GM23338 (cell line): Measurements from ENCODE around the gene FAM131A. TPM values are rescaled to one million over a fixed set of nuclear protein-coding genes. Genes with fewer than 3 reads are reported as not detected.

Experiments
- ATAC-seq: fragments of 200-7000 bp; cut with Tn5 transposase; 3 replicates; pipeline ENCODE4 v1.9.1; 2020
- DNase-seq: peaks from one replicate; pipeline ENCODE4 v3.0.0-alpha.2; 2015; ENCODE audit warnings: low spot score
- H2AFZ ChIP-seq: fragments of 200-600 bp; sonication (generic); 2 replicates; pipeline ENCODE4 v1.8.0; 2016; ENCODE audit warnings: antibody characterized with exemption, mild to moderate bottlenecking, moderate library complexity
- H3F3A ChIP-seq: fragments of 200-600 bp; sonication (generic); replicated peaks from 2 replicates; pipeline ENCODE4 v1.8.0; 2017; ENCODE audit warnings: antibody characterized with exemption, mixed run types, low read depth
- H3K27ac ChIP-seq: fragments of 200-600 bp; sonication (generic); 2 replicates; pipeline ENCODE4 v1.6.1; 2016; ENCODE audit warnings: low read depth
- H3K27me3 ChIP-seq: fragments of 200-600 bp; sonication (generic); 2 replicates; pipeline ENCODE4 v1.8.0; 2016; ENCODE audit warnings: mild to moderate bottlenecking, mixed run types, moderate library complexity; ENCODE audit not compliant: insufficient read depth
- H3K36me3 ChIP-seq: fragments of 200-600 bp; sonication (generic); 2 replicates; pipeline ENCODE4 v1.8.0; 2016; ENCODE audit warnings: mild to moderate bottlenecking; ENCODE audit not compliant: insufficient read depth
- H3K4me1 ChIP-seq: fragments of 200-600 bp; sonication (generic); 2 replicates; pipeline ENCODE4 v1.8.0; 2016; ENCODE audit warnings: mild to moderate bottlenecking, moderate library complexity; ENCODE audit not compliant: insufficient read depth
- H3K4me2 ChIP-seq: fragments of 200-600 bp; sonication (generic); 2 replicates; pipeline ENCODE4 v1.7.1; 2017; ENCODE audit warnings: mixed run types
- H3K4me3 ChIP-seq: fragments of 200-600 bp; sonication (generic); 2 replicates; pipeline ENCODE4 v1.6.1; 2016; ENCODE audit warnings: mixed run types
- H3K79me2 ChIP-seq: fragments of 200-600 bp; sonication (generic); replicated peaks from 2 replicates; pipeline ENCODE4 v1.8.0; 2017; ENCODE audit warnings: mild to moderate bottlenecking; ENCODE audit not compliant: insufficient read depth
- H3K9me2 ChIP-seq: fragments of 200-600 bp; sonication (generic); 2 replicates; pipeline ENCODE4 v1.8.0; 2017; ENCODE audit not compliant: insufficient read depth
- H4K20me1 ChIP-seq: fragments of 200-600 bp; sonication (generic); replicated peaks from 2 replicates; pipeline ENCODE4 v1.8.0; 2017; ENCODE audit warnings: mild to moderate bottlenecking; ENCODE audit not compliant: insufficient read depth
- H3K27ac Mint-ChIP-seq: 2 replicates; pipeline ENCODE4 v1.8.0; 2020; ENCODE audit warnings: inconsistent platforms, mild to moderate bottlenecking, moderate library complexity, mixed read lengths
- H3K27me3 Mint-ChIP-seq: 3 replicates; pipeline ENCODE4 v1.8.0; 2022; ENCODE audit warnings: low read depth, mild to moderate bottlenecking, moderate library complexity, mixed read lengths, inconsistent platforms; ENCODE audit not compliant: insufficient read depth, poor library complexity
- H3K36me3 Mint-ChIP-seq: 3 replicates; pipeline ENCODE4 v1.8.0; 2021; ENCODE audit warnings: low read depth, mild to moderate bottlenecking, inconsistent platforms, moderate library complexity, mixed read lengths
- H3K4me1 Mint-ChIP-seq: 3 replicates; pipeline ENCODE4 v1.8.0; 2020; ENCODE audit warnings: mild to moderate bottlenecking, inconsistent platforms, mixed read lengths
- H3K4me3 Mint-ChIP-seq: 3 replicates; pipeline ENCODE4 v1.8.0; 2021; ENCODE audit warnings: moderate library complexity, mild to moderate bottlenecking, inconsistent platforms, mixed read lengths
- H3K9me3 Mint-ChIP-seq: 3 replicates; pipeline ENCODE4 v1.8.0; 2020; ENCODE audit warnings: moderate library complexity, mild to moderate bottlenecking, inconsistent platforms, mixed read lengths
- CTCF ChIP-seq, 2 experiments: fragments of 200-600 bp in 1 of 2; sonication (generic) in 1 of 2; conservative IDR thresholded peaks; 2 replicates each; pipeline versions ENCODE4 v1.5.1 to v1.6.1; 2016 to 2017; ENCODE audit warnings: antibody characterized with exemption in 2 of 2, low read depth in 2 of 2, mild to moderate bottlenecking in 2 of 2, moderate library complexity in 1 of 2
- ETS1 ChIP-seq: IDR thresholded peaks from 2 replicates; pipeline ENCODE4 v1.6.1; 2016; ENCODE audit warnings: antibody characterized with exemption
- EZH2 ChIP-seq: fragments of 200-600 bp; sonication (generic); IDR thresholded peaks from one replicate; pipeline ENCODE4 v1.8.0; 2017; ENCODE audit warnings: antibody characterized with exemption, mild to moderate bottlenecking, low read depth; ENCODE audit not compliant: unreplicated experiment
- NANOG ChIP-seq: IDR thresholded peaks from 2 replicates; pipeline ENCODE4 v1.6.1; 2016; ENCODE audit warnings: antibody characterized with exemption, borderline replicate concordance
- STAT1 ChIP-seq: IDR thresholded peaks from one replicate; pipeline ENCODE4 v1.6.1; 2016; ENCODE audit warnings: antibody characterized with exemption; ENCODE audit not compliant: unreplicated experiment
- ZNF114 ChIP-seq: fragments of 250-450 bp; sonication (Bioruptor Pico); IDR thresholded peaks from 2 replicates; pipeline ENCODE4 v1.5.0; 2020; ENCODE audit warnings: mild to moderate bottlenecking, moderate library complexity
- polyA plus RNA-seq: library from polyadenylated mRNA; unstranded; fragments of >200 nt; fragmentation: Nextera tagmentation; extraction: Ambion mirVana; gene quantifications from 2 replicates; pipeline ENCODE4 v1.2.1, GENCODE V29; 2016
- total RNA-seq: library from RNA; depleted of rRNA; stranded (reverse); fragments of >200 nt; shearing (Covaris generic); gene quantifications from 2 replicates; pipeline ENCODE4 v1.2.3, GENCODE V29; 2014
- TF ChIP-seq, protein P1 (sequence below): fragments of 250-450 bp; sonication (Bioruptor Pico); IDR thresholded peaks from 2 replicates; pipeline ENCODE4 v1.5.0; 2020; ENCODE audit warnings: mild to moderate bottlenecking, moderate library complexity

FAM131A gene
- total and polyA plus RNA-seq, 2 experiments from 2014 or later: 6.7 to 31.8 TPM

GRCh38 chr3:184290331-184290730, 47.1 kb upstream of the FAM131A start:
- Histone ChIP-seq H3K9me2 (no peaks in the 10 kb centered on the region), H3K27me3 (no peaks in the 10 kb centered on the region), H3K36me3 (no peaks in the 10 kb centered on the region), H3F3A (no peaks in the 10 kb centered on the region), H3K4me1 (no peaks in the 10 kb centered on the region), H3K4me3 (no peak overlapping the region), H2AFZ (no peak overlapping the region), H4K20me1 (no peaks in the 10 kb centered on the region), H3K27ac (no peak overlapping the region), H3K79me2 (no peaks in the 10 kb centered on the region), H3K4me2 (no peak overlapping the region)
- Mint-ChIP-seq H3K4me3 (no peak overlapping the region), H3K27me3 (peaks cover 8% of the 10 kb centered on the region), H3K36me3 (no peaks in the 10 kb centered on the region), H3K9me3 (no peaks in the 10 kb centered on the region), H3K4me1 (0 out of 3 replicates have a peak, but pooled peaks cover 2% of the 10 kb centered on the region), H3K27ac (no peak overlapping the region)
- peak; percentile 71 for ATAC-seq
- TF ChIP-seq CTCF (conservative IDR thresholded peaks at IDR 0.05; ENCODE audit: low read depth in 2 of 2): peak; percentile 26 to 48
- TF ChIP-seq, protein P1, sequence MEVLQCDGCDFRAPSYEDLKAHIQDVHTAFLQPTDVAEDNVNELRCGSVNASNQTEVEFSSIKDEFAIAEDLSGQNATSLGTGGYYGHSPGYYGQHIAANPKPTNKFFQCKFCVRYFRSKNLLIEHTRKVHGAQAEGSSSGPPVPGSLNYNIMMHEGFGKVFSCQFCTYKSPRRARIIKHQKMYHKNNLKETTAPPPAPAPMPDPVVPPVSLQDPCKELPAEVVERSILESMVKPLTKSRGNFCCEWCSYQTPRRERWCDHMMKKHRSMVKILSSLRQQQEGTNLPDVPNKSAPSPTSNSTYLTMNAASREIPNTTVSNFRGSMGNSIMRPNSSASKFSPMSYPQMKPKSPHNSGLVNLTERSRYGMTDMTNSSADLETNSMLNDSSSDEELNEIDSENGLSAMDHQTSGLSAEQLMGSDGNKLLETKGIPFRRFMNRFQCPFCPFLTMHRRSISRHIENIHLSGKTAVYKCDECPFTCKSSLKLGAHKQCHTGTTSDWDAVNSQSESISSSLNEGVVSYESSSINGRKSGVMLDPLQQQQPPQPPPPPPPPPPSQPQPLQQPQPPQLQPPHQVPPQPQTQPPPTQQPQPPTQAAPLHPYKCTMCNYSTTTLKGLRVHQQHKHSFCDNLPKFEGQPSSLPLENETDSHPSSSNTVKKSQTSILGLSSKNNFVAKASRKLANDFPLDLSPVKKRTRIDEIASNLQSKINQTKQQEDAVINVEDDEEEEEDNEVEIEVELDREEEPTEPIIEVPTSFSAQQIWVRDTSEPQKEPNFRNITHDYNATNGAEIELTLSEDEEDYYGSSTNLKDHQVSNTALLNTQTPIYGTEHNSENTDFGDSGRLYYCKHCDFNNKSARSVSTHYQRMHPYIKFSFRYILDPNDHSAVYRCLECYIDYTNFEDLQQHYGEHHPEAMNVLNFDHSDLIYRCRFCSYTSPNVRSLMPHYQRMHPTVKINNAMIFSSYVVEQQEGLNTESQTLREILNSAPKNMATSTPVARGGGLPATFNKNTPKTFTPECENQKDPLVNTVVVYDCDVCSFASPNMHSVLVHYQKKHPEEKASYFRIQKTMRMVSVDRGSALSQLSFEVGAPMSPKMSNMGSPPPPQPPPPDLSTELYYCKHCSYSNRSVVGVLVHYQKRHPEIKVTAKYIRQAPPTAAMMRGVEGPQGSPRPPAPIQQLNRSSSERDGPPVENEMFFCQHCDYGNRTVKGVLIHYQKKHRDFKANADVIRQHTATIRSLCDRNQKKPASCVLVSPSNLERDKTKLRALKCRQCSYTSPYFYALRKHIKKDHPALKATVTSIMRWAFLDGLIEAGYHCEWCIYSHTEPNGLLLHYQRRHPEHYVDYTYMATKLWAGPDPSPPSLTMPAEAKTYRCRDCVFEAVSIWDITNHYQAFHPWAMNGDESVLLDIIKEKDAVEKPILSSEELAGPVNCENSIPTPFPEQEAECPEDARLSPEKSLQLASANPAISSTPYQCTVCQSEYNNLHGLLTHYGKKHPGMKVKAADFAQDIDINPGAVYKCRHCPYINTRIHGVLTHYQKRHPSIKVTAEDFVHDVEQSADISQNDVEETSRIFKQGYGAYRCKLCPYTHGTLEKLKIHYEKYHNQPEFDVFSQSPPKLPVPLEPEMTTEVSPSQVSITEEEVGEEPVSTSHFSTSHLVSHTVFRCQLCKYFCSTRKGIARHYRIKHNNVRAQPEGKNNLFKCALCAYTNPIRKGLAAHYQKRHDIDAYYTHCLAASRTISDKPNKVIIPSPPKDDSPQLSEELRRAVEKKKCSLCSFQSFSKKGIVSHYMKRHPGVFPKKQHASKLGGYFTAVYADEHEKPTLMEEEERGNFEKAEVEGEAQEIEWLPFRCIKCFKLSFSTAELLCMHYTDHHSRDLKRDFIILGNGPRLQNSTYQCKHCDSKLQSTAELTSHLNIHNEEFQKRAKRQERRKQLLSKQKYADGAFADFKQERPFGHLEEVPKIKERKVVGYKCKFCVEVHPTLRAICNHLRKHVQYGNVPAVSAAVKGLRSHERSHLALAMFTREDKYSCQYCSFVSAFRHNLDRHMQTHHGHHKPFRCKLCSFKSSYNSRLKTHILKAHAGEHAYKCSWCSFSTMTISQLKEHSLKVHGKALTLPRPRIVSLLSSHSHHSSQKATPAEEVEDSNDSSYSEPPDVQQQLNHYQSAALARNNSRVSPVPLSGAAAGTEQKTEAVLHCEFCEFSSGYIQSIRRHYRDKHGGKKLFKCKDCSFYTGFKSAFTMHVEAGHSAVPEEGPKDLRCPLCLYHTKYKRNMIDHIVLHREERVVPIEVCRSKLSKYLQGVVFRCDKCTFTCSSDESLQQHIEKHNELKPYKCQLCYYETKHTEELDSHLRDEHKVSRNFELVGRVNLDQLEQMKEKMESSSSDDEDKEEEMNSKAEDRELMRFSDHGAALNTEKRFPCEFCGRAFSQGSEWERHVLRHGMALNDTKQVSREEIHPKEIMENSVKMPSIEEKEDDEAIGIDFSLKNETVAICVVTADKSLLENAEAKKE (CRISPR knock-in tag): no peak
- peak; percentile 50 for DNase-seq

DNA sequence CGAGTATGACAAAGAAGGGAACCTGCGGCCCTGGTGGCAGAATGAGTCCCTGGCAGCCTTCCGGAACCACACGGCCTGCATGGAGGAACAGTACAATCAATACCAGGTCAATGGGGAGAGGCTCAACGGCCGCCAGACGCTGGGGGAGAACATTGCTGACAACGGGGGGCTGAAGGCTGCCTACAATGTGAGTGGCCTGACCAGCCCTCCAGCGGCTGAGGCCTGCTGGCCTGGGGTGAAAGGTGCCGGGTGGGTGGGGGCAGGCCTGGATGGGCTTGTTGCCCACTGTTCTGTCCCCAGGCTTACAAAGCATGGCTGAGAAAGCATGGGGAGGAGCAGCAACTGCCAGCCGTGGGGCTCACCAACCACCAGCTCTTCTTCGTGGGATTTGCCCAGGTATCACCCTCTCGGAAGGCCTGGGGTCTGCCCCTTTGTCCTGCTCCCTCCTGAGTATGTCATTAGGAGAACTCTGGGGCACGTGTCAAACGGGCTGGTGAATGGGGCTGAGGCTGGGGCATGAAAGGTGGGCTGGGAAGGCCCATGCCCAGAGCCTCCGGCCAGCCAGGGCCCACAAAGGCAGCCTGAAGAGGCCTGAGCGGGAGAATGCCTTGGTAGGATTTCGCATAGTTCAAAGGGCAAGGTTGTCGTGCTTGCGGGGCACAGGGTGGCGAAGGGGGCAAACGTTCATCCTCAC, 46.2 kb upstream of the FAM131A start:
- no peak overlapping the region for H3K4me3 ChIP-seq
- no peaks in the 10 kb centered on the region for H4K20me1 ChIP-seq
- H3K27me3 Mint-ChIP-seq: peaks cover 8% of the 10 kb centered on the region
- 0 out of 3 replicates have a peak, but pooled peaks cover 2% of the 10 kb centered on the region for H3K4me1 Mint-ChIP-seq
- no peaks in the 10 kb centered on the region for H3K36me3 Mint-ChIP-seq
- H3K4me2 ChIP-seq: no peak overlapping the region
- no peaks in the 10 kb centered on the region for H3K9me2 ChIP-seq
- DNase-seq (no peak), ATAC-seq (no peak)
- no peaks in the 10 kb centered on the region for H3K4me1 ChIP-seq
- no peak overlapping the region for H2AFZ ChIP-seq
- H3K27me3 ChIP-seq: no peaks in the 10 kb centered on the region
- H3K27ac ChIP-seq: no peak overlapping the region
- H3F3A ChIP-seq: no peaks in the 10 kb centered on the region
- H3K79me2 ChIP-seq: no peaks in the 10 kb centered on the region
- H3K9me3 Mint-ChIP-seq: no peaks in the 10 kb centered on the region
- H3K4me3 Mint-ChIP-seq: no peak overlapping the region
- no peaks in the 10 kb centered on the region for H3K36me3 ChIP-seq
- no peak overlapping the region for H3K27ac Mint-ChIP-seq
- TF ChIP-seq NANOG: no peak
- TF ChIP-seq ETS1: no peak
- no peak for TF ChIP-seq ZNF114 (CRISPR knock-in tag)
- TF ChIP-seq STAT1: no peak
- no peak for TF ChIP-seq EZH2
